Measurements from ENCODE around the gene PDLIM1. TPM values are rescaled to one million over a fixed set of nuclear protein-coding genes. Genes with fewer than 3 reads are reported as not detected.

PDLIM1 gene, protein sequence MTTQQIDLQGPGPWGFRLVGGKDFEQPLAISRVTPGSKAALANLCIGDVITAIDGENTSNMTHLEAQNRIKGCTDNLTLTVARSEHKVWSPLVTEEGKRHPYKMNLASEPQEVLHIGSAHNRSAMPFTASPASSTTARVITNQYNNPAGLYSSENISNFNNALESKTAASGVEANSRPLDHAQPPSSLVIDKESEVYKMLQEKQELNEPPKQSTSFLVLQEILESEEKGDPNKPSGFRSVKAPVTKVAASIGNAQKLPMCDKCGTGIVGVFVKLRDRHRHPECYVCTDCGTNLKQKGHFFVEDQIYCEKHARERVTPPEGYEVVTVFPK
- total RNA-seq (1 to 10 TPM in 1 of 2 experiments, under 1 TPM in 1; 0.88 to 1.4 TPM), polyA plus RNA-seq (11.7 TPM)

DNA sequence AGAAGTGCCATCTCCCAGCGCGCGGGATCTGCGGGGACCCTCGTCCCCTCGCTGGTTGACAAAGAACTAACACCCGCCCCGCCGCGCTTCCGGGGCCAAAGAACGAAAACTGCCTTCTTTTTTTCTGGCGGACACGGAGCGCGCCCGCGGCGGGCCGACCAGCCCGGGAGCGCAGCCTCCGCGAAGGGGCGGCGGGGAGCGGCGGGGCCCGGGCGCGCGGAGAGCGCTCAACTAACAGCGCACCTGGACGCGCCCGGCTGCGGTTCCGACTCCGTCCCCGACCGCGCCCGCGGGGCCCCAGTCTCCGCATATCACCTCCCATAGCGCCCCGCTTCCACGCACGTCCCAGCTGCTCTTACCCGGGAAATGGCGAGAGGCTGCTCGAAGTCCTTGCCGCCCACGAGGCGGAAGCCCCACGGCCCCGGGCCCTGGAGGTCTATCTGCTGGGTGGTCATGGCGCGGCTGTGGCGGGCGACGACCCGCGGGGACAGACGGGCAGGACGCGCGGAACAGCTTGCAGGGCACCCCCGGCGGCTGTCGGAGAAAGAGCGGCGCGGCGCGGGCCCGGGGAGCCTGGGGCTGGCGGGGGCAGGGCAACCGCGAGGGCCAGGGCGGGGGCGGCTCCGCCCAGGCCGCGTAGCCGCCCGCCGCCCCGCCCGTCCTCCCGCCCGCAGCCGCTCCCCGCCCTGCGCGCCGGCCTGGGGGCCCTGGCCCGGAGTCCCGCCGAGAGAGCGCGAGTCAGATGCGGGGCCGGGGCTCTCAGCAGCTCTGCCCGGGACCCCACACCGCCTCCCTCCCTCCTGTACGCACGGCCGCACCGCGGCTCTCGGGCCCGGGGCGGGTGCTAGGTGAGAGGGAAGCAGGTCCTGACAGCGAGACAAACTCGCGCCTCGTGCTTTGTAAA is at the start of gene PDLIM1:
Gene PDLIM1, minus strand, starts transcription at position 543 of the 904 bp plus-strand sequence. Its CDS starts 88 bp downstream, at position 455.
- Mint-ChIP-seq H3K4me1 (peaks cover 25 to 44% (median 32%) of the 10 kb centered on the region in 3 donors), H3K36me3 (no peaks in the 10 kb centered on the region), H3K9me3 (peaks cover 0 to 2% (median 0%) of the 10 kb centered on the region in 5 donors), H3K4me3 (peak within 1 kb of the TSS; percentile 78 to 86 (median 84)), H3K27ac (peak within 1 kb of the TSS in 4 of 8 donors; percentile 33 to 87 (median 68)), H3K27me3 (peaks cover 4 to 37% of the 10 kb centered on the region in 2 donors)
- Histone ChIP-seq H3K9me3 (ENCODE audit: low read length) (no peaks in the 10 kb centered on the region), H3K36me3 (ENCODE audit: insufficient read depth, low read length) (no peaks in the 10 kb centered on the region), H3K27ac (ENCODE audit: low read depth, low read length) (peak within 1 kb of the TSS; percentile 38), H3K4me3 (ENCODE audit: low read length) (peak within 1 kb of the TSS; percentile 41), H3K4me1 (ENCODE audit: insufficient read depth, low read length) (peaks cover 12% of the 10 kb centered on the region), H3K27me3 (ENCODE audit: insufficient read depth, low read length, poor library complexity, severe bottlenecking) (no peaks in the 10 kb centered on the region)
- peak in 4 of 5 donors; percentile 8 to 60 (median 37) for DNase-seq
- ChIA-PET POLR2A (no interaction called here), CTCF (no interaction called here)

DNA sequence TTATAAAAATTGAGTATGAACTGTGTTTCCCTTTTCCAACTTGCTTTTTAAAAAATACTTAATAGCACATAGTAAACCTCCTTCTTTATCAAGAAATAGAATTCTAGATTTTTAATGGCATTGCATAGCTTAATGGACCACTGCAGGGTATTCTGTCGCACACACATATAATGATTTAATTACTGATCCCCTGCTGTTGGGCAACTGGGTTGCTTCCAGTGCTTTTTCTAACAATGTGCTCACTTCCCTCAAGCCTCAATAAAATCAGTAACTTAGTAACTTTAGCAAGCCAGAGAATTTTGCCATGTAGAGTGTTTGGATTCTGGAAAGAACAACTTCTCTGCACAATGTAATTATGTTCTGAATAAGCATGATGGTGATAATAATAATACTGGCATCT is 49.1 kb upstream of the PDLIM1 start:
- H3K36me3 Mint-ChIP-seq, result peaks cover 0 to 6% (median 0%) of the 10 kb centered on the region in 3 donors
- no peak overlapping the region for H3K4me3 Mint-ChIP-seq
- H3K9me3 Mint-ChIP-seq, result no peaks in the 10 kb centered on the region
- POLR2A ChIA-PET, result no interaction called here
- Histone ChIP-seq H3K27me3 (ENCODE audit: insufficient read depth, low read length, poor library complexity, severe bottlenecking) (no peaks in the 10 kb centered on the region), H3K36me3 (ENCODE audit: insufficient read depth, low read length) (no peaks in the 10 kb centered on the region), H3K9me3 (ENCODE audit: low read length) (no peaks in the 10 kb centered on the region), H3K4me1 (ENCODE audit: insufficient read depth, low read length) (no peaks in the 10 kb centered on the region), H3K27ac (ENCODE audit: low read depth, low read length) (no peak overlapping the region), H3K4me3 (ENCODE audit: low read length) (no peak overlapping the region)
- CTCF ChIA-PET, result interaction anchor here (1.4 kb wide), 1 partner anchor 23 kb away, joined by 3 read pairs; no protein-coding TSS in a partner anchor
- H3K27me3 Mint-ChIP-seq, result peaks cover 0 to 2% of the 10 kb centered on the region in 2 donors
- no peak overlapping the region for H3K27ac Mint-ChIP-seq
- no peaks in the 10 kb centered on the region for H3K4me1 Mint-ChIP-seq
- DNase-seq, result no peak

DNA sequence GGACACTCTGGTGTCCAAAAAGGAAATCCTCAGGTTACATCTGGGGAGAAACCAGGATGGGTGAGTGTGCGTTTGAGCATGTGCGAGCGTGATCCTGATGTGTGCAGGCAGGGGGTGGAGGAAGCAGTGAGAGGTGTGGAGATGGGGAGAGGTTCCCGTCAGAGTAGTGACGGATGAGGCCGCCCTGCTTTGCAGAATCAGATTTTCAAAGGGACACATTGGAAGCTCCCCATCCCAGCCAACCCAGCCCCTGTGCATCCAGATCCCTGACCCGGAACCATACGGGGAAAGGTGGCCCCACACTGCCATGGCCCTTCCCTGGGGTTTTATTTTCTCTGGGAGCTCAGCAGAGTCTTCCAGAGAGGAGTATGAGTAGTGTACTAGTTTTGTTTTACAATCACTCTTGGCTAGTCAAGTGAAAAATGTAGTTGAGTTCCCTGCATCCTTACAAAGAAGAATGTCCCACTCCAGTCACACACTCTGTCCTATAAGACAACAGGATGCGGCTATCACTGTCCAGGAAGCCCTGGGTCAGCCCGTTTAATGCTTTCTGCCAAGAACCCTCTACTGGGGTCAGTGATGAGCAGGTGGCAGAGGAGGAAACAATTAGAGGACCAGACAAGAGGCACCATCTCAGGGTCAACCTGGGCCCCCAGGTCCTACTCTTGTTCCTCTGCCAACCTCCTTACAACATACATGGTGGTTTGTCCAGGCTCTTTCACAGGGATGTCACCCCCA is 46.8 kb upstream of the PDLIM1 start:
- Histone ChIP-seq H3K9me3 (ENCODE audit: low read length) (no peaks in the 10 kb centered on the region), H3K4me3 (ENCODE audit: low read length) (no peak overlapping the region), H3K27me3 (ENCODE audit: insufficient read depth, low read length, poor library complexity, severe bottlenecking) (no peaks in the 10 kb centered on the region), H3K27ac (ENCODE audit: low read depth, low read length) (no peak overlapping the region), H3K36me3 (ENCODE audit: insufficient read depth, low read length) (no peaks in the 10 kb centered on the region), H3K4me1 (ENCODE audit: insufficient read depth, low read length) (no peaks in the 10 kb centered on the region)
- ChIA-PET POLR2A (no interaction called here), CTCF (no interaction called here)
- H3K4me3 Mint-ChIP-seq, result peak overlapping the region in 1 of 7 donors; percentile 38
- H3K36me3 Mint-ChIP-seq, result peaks cover 0 to 6% (median 0%) of the 10 kb centered on the region in 3 donors
- H3K9me3 Mint-ChIP-seq, result no peaks in the 10 kb centered on the region
- no peaks in the 10 kb centered on the region for H3K4me1 Mint-ChIP-seq
- H3K27me3 Mint-ChIP-seq, result peaks cover 0 to 2% of the 10 kb centered on the region in 2 donors
- no peak for DNase-seq
- H3K27ac Mint-ChIP-seq, result no peak overlapping the region

DNA sequence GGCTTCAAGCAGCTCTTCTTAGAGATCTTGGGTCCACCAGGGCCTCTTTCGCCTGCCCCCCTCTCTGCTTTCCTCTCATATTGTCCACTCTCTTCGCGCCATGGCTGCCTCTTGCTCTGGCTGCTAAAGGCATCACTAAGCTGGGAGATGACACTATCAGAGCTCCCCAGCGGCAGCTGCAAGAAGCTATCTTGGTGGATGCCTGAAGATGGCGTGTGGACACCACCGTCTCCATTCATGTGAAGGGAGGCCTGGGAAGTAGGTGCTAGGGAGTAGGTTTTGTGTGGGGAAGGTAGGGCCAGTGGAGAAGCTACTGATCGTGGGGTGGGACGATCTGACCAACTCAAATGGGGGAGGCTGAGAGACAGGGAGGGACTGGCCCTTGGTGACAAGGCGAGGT is 45.9 kb upstream of the PDLIM1 start:
- Mint-ChIP-seq H3K4me1 (no peaks in the 10 kb centered on the region), H3K27ac (no peak overlapping the region)
- no peak overlapping the region for H3K4me3 ChIP-seq (ENCODE audit: low read length)

DNA sequence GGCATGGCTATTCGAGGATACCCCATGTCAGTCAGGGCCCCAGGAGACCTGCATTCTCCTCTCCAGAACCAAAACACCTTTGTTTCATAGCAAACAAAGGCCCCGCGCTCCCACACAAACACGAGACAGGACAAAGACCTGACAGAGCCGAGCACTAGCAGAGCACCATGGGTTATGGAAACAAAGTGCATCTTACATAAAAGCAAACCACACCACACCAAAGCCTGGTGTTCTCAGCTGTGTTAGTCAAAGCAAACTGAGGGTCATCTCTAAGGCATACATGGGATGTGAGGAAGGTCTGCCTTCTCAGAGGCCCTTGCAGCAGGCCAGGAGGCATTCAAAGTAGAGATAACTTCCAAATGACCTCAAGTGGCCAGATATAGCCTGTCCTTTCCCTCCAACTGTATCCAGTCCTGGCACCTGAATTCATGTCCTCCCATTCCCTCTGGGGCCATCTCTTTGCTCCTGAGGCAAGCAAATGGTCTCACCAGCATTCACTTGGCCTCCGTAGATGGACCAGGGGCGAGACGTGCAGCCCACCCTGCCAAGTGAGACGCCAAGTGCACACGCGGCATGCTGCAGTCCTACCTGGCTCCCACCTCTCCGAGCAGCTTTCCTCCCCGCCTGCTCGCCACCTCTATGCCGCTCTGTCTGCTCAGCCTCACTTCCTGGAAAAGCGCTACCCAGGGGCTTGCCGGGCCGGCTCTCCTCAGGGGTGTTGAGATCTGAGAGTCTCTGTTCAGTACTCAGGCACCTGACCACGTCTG is 45.3 kb upstream of the PDLIM1 start:
- Histone ChIP-seq H3K4me3 (ENCODE audit: low read length) (no peak overlapping the region), H3K9me3 (ENCODE audit: low read length) (no peaks in the 10 kb centered on the region), H3K4me1 (ENCODE audit: insufficient read depth, low read length) (no peaks in the 10 kb centered on the region), H3K36me3 (ENCODE audit: insufficient read depth, low read length) (no peaks in the 10 kb centered on the region), H3K27me3 (ENCODE audit: insufficient read depth, low read length, poor library complexity, severe bottlenecking) (no peaks in the 10 kb centered on the region), H3K27ac (ENCODE audit: low read depth, low read length) (no peak overlapping the region)
- Mint-ChIP-seq H3K27me3 (peaks cover 0 to 2% of the 10 kb centered on the region in 2 donors), H3K9me3 (no peaks in the 10 kb centered on the region), H3K36me3 (peaks cover 0 to 6% (median 0%) of the 10 kb centered on the region in 3 donors), H3K4me1 (no peaks in the 10 kb centered on the region), H3K4me3 (peak overlapping the region in 1 of 7 donors; percentile 42), H3K27ac (no peak overlapping the region)
- CTCF ChIA-PET, result no interaction called here
- no peak for DNase-seq
- POLR2A ChIA-PET, result no interaction called here

More for the DNA sequence above, 45.9 kb upstream of the PDLIM1 start:
- Mint-ChIP-seq H3K36me3 (peaks cover 0 to 6% (median 0%) of the 10 kb centered on the region in 3 donors), H3K4me3 (no peak overlapping the region), H3K27me3 (peaks cover 0 to 2% of the 10 kb centered on the region in 2 donors), H3K9me3 (no peaks in the 10 kb centered on the region)
- POLR2A ChIA-PET, result no interaction called here
- H3K27me3 ChIP-seq (ENCODE audit: insufficient read depth, low read length, poor library complexity, severe bottlenecking), result no peaks in the 10 kb centered on the region
- CTCF ChIA-PET, result no interaction called here
- no peak for DNase-seq
- no peaks in the 10 kb centered on the region for H3K36me3 ChIP-seq (ENCODE audit: insufficient read depth, low read length)
- H3K9me3 ChIP-seq (ENCODE audit: low read length), result no peaks in the 10 kb centered on the region
- H3K27ac ChIP-seq (ENCODE audit: low read depth, low read length), result no peak overlapping the region
- no peaks in the 10 kb centered on the region for H3K4me1 ChIP-seq (ENCODE audit: insufficient read depth, low read length)

DNA sequence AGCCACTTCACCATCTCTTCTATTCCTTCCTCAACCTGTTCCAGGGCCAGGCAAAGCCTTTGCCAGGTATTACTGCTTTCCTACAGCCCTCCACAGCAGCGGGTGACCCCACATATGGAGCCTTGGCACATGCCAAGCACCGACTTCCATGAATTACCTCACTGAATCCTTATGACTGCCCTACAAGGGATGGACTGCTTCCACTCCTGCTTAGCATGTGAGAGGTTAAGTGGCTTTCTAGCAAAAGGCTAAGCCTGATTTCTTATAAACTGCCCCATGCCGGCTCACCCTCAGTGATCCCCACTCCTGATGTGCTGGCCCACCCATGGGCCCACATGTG is 44.0 kb upstream of the PDLIM1 start:
- peaks cover 0 to 6% (median 0%) of the 10 kb centered on the region in 3 donors for H3K36me3 Mint-ChIP-seq

DNA sequence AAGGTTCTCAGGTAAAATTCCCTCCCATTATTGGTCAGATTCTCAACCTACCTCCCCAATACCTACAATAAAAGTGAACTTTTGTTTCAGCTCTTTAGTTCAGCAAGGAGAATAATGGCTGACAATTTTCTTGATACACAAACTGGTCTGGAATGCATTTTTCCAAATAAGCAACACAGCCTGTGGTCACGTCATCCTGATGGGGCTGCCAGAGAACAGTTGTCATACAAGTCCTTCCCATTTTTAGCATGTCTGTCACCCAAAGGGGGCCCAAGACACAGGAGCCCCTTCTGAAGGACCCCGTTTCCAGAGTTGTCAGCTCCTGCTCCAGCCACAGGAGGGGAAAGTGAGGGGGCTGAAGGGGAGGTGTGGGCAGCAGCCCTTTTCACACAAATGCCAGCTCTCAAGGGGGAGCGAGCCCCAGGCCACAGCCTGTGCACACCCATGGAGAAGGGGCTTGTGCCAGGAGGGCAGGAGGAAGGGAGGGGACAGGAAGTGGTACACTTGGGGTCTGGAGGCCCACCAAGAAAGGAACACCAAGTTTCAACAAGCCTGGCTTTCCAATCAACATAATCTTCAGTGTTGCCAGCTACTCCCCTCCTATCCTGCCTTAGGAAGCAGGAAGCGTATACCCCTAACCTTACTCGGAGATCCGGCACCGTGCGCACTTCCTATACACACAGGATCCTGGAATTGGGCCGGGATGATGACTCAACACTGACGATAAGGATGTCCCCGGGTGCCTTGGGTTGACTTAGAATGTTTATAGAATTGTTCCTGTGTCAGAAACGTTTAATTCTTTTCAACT is 43.4 kb upstream of the PDLIM1 start:
- H3K27me3 Mint-ChIP-seq, result peaks cover 0 to 3% of the 10 kb centered on the region in 2 donors
- ChIA-PET POLR2A (no interaction called here), CTCF (no interaction called here)
- no peaks in the 10 kb centered on the region for H3K4me1 Mint-ChIP-seq
- Histone ChIP-seq H3K36me3 (ENCODE audit: insufficient read depth, low read length) (no peaks in the 10 kb centered on the region), H3K4me3 (ENCODE audit: low read length) (no peak overlapping the region), H3K27ac (ENCODE audit: low read depth, low read length) (no peak overlapping the region), H3K4me1 (ENCODE audit: insufficient read depth, low read length) (no peaks in the 10 kb centered on the region), H3K27me3 (ENCODE audit: insufficient read depth, low read length, poor library complexity, severe bottlenecking) (no peaks in the 10 kb centered on the region), H3K9me3 (ENCODE audit: low read length) (no peaks in the 10 kb centered on the region)
- no peak for DNase-seq
- H3K36me3 Mint-ChIP-seq, result peaks cover 0 to 6% (median 0%) of the 10 kb centered on the region in 3 donors
- H3K27ac Mint-ChIP-seq, result no peak overlapping the region
- H3K4me3 Mint-ChIP-seq, result no peak overlapping the region
- H3K9me3 Mint-ChIP-seq, result no peaks in the 10 kb centered on the region

More for the DNA sequence above, 44.0 kb upstream of the PDLIM1 start:
- no peaks in the 10 kb centered on the region for H3K4me1 ChIP-seq (ENCODE audit: insufficient read depth, low read length)
- no peak for DNase-seq
- H3K27ac ChIP-seq (ENCODE audit: low read depth, low read length), result no peak overlapping the region
- no peaks in the 10 kb centered on the region for H3K36me3 ChIP-seq (ENCODE audit: insufficient read depth, low read length)
- no peak overlapping the region for H3K4me3 Mint-ChIP-seq
- no peaks in the 10 kb centered on the region for H3K9me3 Mint-ChIP-seq
- H3K9me3 ChIP-seq (ENCODE audit: low read length), result no peaks in the 10 kb centered on the region
- ChIA-PET POLR2A (no interaction called here), CTCF (no interaction called here)
- no peaks in the 10 kb centered on the region for H3K27me3 ChIP-seq (ENCODE audit: insufficient read depth, low read length, poor library complexity, severe bottlenecking)
- peak overlapping the region in 2 of 8 donors; percentile 5 to 50 for H3K27ac Mint-ChIP-seq
- no peak overlapping the region for H3K4me3 ChIP-seq (ENCODE audit: low read length)
- H3K4me1 Mint-ChIP-seq, result no peaks in the 10 kb centered on the region
- H3K27me3 Mint-ChIP-seq, result peaks cover 0 to 3% of the 10 kb centered on the region in 2 donors
